Suprapubic skin (tissue), 3 donors: ENCODE measurements around the gene IKZF1.

Experiments used
- POLR2AphosphoS5 ChIP-seq, 3 donors: sonication (generic); formaldehyde crosslinking; IDR thresholded peaks; one replicate each; pipeline ENCODE4 v1.6.1; 2017; ENCODE audit warnings: antibody characterized with exemption in 3 of 3
- TF ChIP-seq, protein P1 (sequence below), 2 donors: fragments of 200-600 bp in 1 of 2; fragments of 450-650 bp in 1 of 2; sonication (generic) in 1 of 2; IDR thresholded peaks; one replicate each; pipeline ENCODE4 v1.5.1; 2016 to 2019; ENCODE audit warnings: antibody characterized with exemption in 2 of 2, mild to moderate bottlenecking in 1 of 2, moderate library complexity in 1 of 2

- TF ChIP-seq, protein P1, sequence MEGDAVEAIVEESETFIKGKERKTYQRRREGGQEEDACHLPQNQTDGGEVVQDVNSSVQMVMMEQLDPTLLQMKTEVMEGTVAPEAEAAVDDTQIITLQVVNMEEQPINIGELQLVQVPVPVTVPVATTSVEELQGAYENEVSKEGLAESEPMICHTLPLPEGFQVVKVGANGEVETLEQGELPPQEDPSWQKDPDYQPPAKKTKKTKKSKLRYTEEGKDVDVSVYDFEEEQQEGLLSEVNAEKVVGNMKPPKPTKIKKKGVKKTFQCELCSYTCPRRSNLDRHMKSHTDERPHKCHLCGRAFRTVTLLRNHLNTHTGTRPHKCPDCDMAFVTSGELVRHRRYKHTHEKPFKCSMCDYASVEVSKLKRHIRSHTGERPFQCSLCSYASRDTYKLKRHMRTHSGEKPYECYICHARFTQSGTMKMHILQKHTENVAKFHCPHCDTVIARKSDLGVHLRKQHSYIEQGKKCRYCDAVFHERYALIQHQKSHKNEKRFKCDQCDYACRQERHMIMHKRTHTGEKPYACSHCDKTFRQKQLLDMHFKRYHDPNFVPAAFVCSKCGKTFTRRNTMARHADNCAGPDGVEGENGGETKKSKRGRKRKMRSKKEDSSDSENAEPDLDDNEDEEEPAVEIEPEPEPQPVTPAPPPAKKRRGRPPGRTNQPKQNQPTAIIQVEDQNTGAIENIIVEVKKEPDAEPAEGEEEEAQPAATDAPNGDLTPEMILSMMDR (IDR thresholded peaks at IDR 0.05), result no peak
- TF ChIP-seq POLR2AphosphoS5 (IDR thresholded peaks at IDR 0.05), result no peak
Measured at GRCh38 chr7:50348469-50349162, 44.1 kb downstream of the IKZF1 start.
